ENCODE results near the gene LDLRAP1. TPM values are rescaled to one million over a fixed set of nuclear protein-coding genes. Genes with fewer than 3 reads are reported as not detected.

LDLRAP1 gene
- total and polyA plus RNA-seq, 11 donors: 9.0 to 17.4 (median 13.3) TPM

GRCh38 chr1:25501235-25502058 lies 42.0 kb upstream of the LDLRAP1 start:
- DNase-seq (no peak), ATAC-seq (peak in 2 of 4 donors; percentile 17 to 25)
- H3K27me3 ChIP-seq: no peaks in the 10 kb centered on the region
- H3K36me3 ChIP-seq: peaks cover 0 to 36% (median 29%) of the 10 kb centered on the region in 9 donors
- no peak overlapping the region for H3K4me3 ChIP-seq
- 76 to 82% (median 80%) methylated on average over 7 of the region's 7 CpGs for WGBS, 4 donors
- intact Hi-C loops (cut with DNase I): loop anchor here in 5 of 10 donors (1.0 to 10.0 kb wide), 5 partner anchors 16 to 311 kb away; partner anchors contain the start of gene SELENON (in 1 of the 5)
- H3K9me3 ChIP-seq: no peaks in the 10 kb centered on the region
- no peak for TF ChIP-seq POLR2A (IDR thresholded peaks at IDR 0.05)
- TF ChIP-seq CTCF (IDR thresholded peaks at IDR 0.05): peak in 4 of 12 donors; percentile 8 to 14 (median 12)
- peaks cover 0 to 42% (median 10%) of the 10 kb centered on the region in 12 donors for H3K4me1 ChIP-seq
- H3K27ac ChIP-seq: no peak overlapping the region

- no peak for TF ChIP-seq POLR2A (IDR thresholded peaks at IDR 0.05)
- no peak for DNase-seq
- Histone ChIP-seq H3K27ac (no peak overlapping the region), H3K9me3 (no peaks in the 10 kb centered on the region), H3K4me3 (no peak overlapping the region), H3K27me3 (no peaks in the 10 kb centered on the region), H3K4me1 (peaks cover 0 to 42% (median 10%) of the 10 kb centered on the region in 12 donors), H3K36me3 (peaks cover 0 to 23% (median 15%) of the 10 kb centered on the region in 9 donors)
- 72 to 82% (median 74%) methylated on average over 4 of the region's 4 CpGs for WGBS, 4 donors
- intact Hi-C loops (cut with DNase I): loop anchor here in 5 of 10 donors (5.0 to 10.0 kb wide), 4 partner anchors 34 to 309 kb away; partner anchors contain the start of gene SELENON (in 1 of the 5)
- no peak for ATAC-seq
Measured at GRCh38 chr1:25502957-25503356, 40.4 kb upstream of the LDLRAP1 start.

GRCh38 chr1:25503551-25504426 lies 39.6 kb upstream of the LDLRAP1 start:
- peak in 4 of 5 donors; percentile 24 to 65 (median 54) for DNase-seq
- 80 to 88% (median 84%) methylated on average over 12 of the region's 12 CpGs for WGBS, 4 donors
- no peaks in the 10 kb centered on the region for H3K9me3 ChIP-seq
- H3K36me3 ChIP-seq: peaks cover 0 to 14% (median 7%) of the 10 kb centered on the region in 9 donors
- no peak overlapping the region for H3K4me3 ChIP-seq
- peak; percentile 40 to 69 (median 52) for TF ChIP-seq CTCF (IDR thresholded peaks at IDR 0.05)
- TF ChIP-seq POLR2A (IDR thresholded peaks at IDR 0.05): no peak
- intact Hi-C loops (cut with DNase I): loop anchor here in 5 of 10 donors (5.0 to 10.0 kb wide), 4 partner anchors 34 to 309 kb away; partner anchors contain the start of gene SELENON (in 1 of the 5)
- ATAC-seq: peak; percentile 62 to 87 (median 85)
- no peaks in the 10 kb centered on the region for H3K27me3 ChIP-seq
- H3K4me1 ChIP-seq: peaks cover 0 to 42% (median 10%) of the 10 kb centered on the region in 12 donors
- no peak overlapping the region for H3K27ac ChIP-seq

All from heart left ventricle (tissue), 16 donors.